ENCODE measurements around the gene NCOA7.
"Not testable (repeated sequence)": the region's sequence is repeated elsewhere in the genome, so short reads cannot be mapped to it uniquely, and the experiment has no call there.

Gene NCOA7

GRCh38 chr6:125753218-125753936 lies 37.4 kb upstream of the NCOA7 start:
- in situ Hi-C loops (cut with MboI; ENCODE audit: low pct_unique_long_range_greater_than_20kb, low sequenced_read_pairs) = no loop called here
- DNase-seq = peak; percentile 66

GRCh38 chr6:125753937-125754259 lies 36.9 kb upstream of the NCOA7 start:
- no peak for DNase-seq
- in situ Hi-C loops (cut with MboI; ENCODE audit: low pct_unique_long_range_greater_than_20kb, low sequenced_read_pairs) = no loop called here

- in situ Hi-C loops (cut with MboI; ENCODE audit: low pct_unique_long_range_greater_than_20kb, low sequenced_read_pairs) = no loop called here
- DNase-seq = no peak
Measured at GRCh38 chr6:125754566-125754965, 36.2 kb upstream of the NCOA7 start.

- DNase-seq = no peak
- in situ Hi-C loops (cut with MboI; ENCODE audit: low pct_unique_long_range_greater_than_20kb, low sequenced_read_pairs) = no loop called here
Measured at GRCh38 chr6:125759184-125759902, 31.4 kb upstream of the NCOA7 start.

- in situ Hi-C loops (cut with MboI; ENCODE audit: low pct_unique_long_range_greater_than_20kb, low sequenced_read_pairs) = loop anchor here (10.0 kb wide), 1 partner anchor 445 kb away; no protein-coding TSS in a partner anchor
- no peak for DNase-seq
Measured at GRCh38 chr6:125759959-125760457, 30.8 kb upstream of the NCOA7 start.

- DNase-seq = no peak
- in situ Hi-C loops (cut with MboI; ENCODE audit: low pct_unique_long_range_greater_than_20kb, low sequenced_read_pairs) = loop anchor here (10.0 kb wide), 1 partner anchor 449 kb away; no protein-coding TSS in a partner anchor
Measured at GRCh38 chr6:125764121-125764671, 26.6 kb upstream of the NCOA7 start.

GRCh38 chr6:125765944-125766343 lies 24.8 kb upstream of the NCOA7 start:
- DNase-seq = no peak
- in situ Hi-C loops (cut with MboI; ENCODE audit: low pct_unique_long_range_greater_than_20kb, low sequenced_read_pairs) = loop anchor here (10.0 kb wide), 1 partner anchor 451 kb away; no protein-coding TSS in a partner anchor

GRCh38 chr6:125766641-125767040 lies 24.1 kb upstream of the NCOA7 start:
- DNase-seq = no peak
- in situ Hi-C loops (cut with MboI; ENCODE audit: low pct_unique_long_range_greater_than_20kb, low sequenced_read_pairs) = loop anchor here (10.0 kb wide), 1 partner anchor 452 kb away; no protein-coding TSS in a partner anchor

GRCh38 chr6:125769147-125769783 lies 21.5 kb upstream of the NCOA7 start:
- DNase-seq = no peak
- in situ Hi-C loops (cut with MboI; ENCODE audit: low pct_unique_long_range_greater_than_20kb, low sequenced_read_pairs) = loop anchor here (10.0 kb wide), 1 partner anchor 454 kb away; no protein-coding TSS in a partner anchor

- DNase-seq = no peak
- in situ Hi-C loops (cut with MboI; ENCODE audit: low pct_unique_long_range_greater_than_20kb, low sequenced_read_pairs) = no loop called here
Measured at GRCh38 chr6:125773387-125774341, 17.1 kb upstream of the NCOA7 start.

- in situ Hi-C loops (cut with MboI; ENCODE audit: low pct_unique_long_range_greater_than_20kb, low sequenced_read_pairs); DNase-seq: not testable (repeated sequence)
Measured at GRCh38 chr6:125776107-125776826, 14.5 kb upstream of the NCOA7 start.

- DNase-seq = peak; percentile 99
- in situ Hi-C loops (cut with MboI; ENCODE audit: low pct_unique_long_range_greater_than_20kb, low sequenced_read_pairs) = loop anchor here (10.0 kb wide), 1 partner anchor 195 kb away; no protein-coding TSS in a partner anchor
Measured at GRCh38 chr6:125779924-125780539, 10.7 kb upstream of the NCOA7 start.

GRCh38 chr6:125780540-125781313 lies 10.0 kb upstream of the NCOA7 start:
- in situ Hi-C loops (cut with MboI; ENCODE audit: low pct_unique_long_range_greater_than_20kb, low sequenced_read_pairs) = loop anchor here (10.0 kb wide), 1 partner anchor 194 kb away; no protein-coding TSS in a partner anchor
- DNase-seq = peak; percentile 88

GRCh38 chr6:125781314-125781868 lies 9.4 kb upstream of the NCOA7 start:
- in situ Hi-C loops (cut with MboI; ENCODE audit: low pct_unique_long_range_greater_than_20kb, low sequenced_read_pairs) = loop anchor here (10.0 kb wide), 1 partner anchor 193 kb away; no protein-coding TSS in a partner anchor
- no peak for DNase-seq

- in situ Hi-C loops (cut with MboI; ENCODE audit: low pct_unique_long_range_greater_than_20kb, low sequenced_read_pairs) = loop anchor here (10.0 kb wide), 1 partner anchor 190 kb away; no protein-coding TSS in a partner anchor
- no peak for DNase-seq
Measured at GRCh38 chr6:125784365-125784764, 6.4 kb upstream of the NCOA7 start.

- peak; percentile 35 for DNase-seq
- in situ Hi-C loops (cut with MboI; ENCODE audit: low pct_unique_long_range_greater_than_20kb, low sequenced_read_pairs) = loop anchor here (10.0 kb wide), 1 partner anchor 187 kb away; no protein-coding TSS in a partner anchor
Measured at GRCh38 chr6:125787791-125788190, 3.0 kb upstream of the NCOA7 start.
